Tibial nerve (tissue), 4 donors: ENCODE results near the gene NUDT7. TPM values are rescaled to one million over a fixed set of nuclear protein-coding genes. Genes with fewer than 3 reads are reported as not detected.

Experiments used
- DNase-seq, 2 donors: peaks; one replicate each; pipeline ENCODE4 v3.0.0-alpha.2; 2019; ENCODE audit warnings: low spot score in 2 of 2
- H3K27ac ChIP-seq, 4 donors: fragments of 200-600 bp; sonication (generic) in 3 of 4; one replicate each; pipeline ENCODE4 v1.5.1; 2017 to 2019; ENCODE audit warnings: mild to moderate bottlenecking in 1 of 4
- H3K27me3 ChIP-seq, 2 donors: fragments of 200-600 bp; sonication (generic) in 1 of 2; one replicate each; pipeline versions ENCODE4 v1.5.1 to v1.6.0; 2017 to 2019
- H3K36me3 ChIP-seq, 3 donors: fragments of 200-600 bp; sonication (generic); one replicate each; pipeline ENCODE4 v1.5.1; 2018 to 2019
- H3K4me1 ChIP-seq, 4 donors: fragments of 200-600 bp; sonication (generic) in 3 of 4; one replicate each; pipeline ENCODE4 v1.5.1; 2017 to 2019
- H3K4me3 ChIP-seq, 4 donors: fragments of 200-600 bp; sonication (generic) in 3 of 4; one replicate each; pipeline ENCODE4 v1.5.1; 2017 to 2019; ENCODE audit warnings: mild to moderate bottlenecking in 1 of 4, moderate library complexity in 1 of 4
- H3K9me3 ChIP-seq, 4 donors: fragments of 200-600 bp; sonication (generic) in 3 of 4; one replicate each; pipeline ENCODE4 v1.5.1; 2017 to 2019
- CTCF ChIP-seq, 5 experiments: fragments of 200-600 bp in 3 of 5; fragments of 450-650 bp in 2 of 5; sonication (generic) in 3 of 5; IDR thresholded peaks; one replicate each; pipeline ENCODE4 v1.5.1; 2016 to 2019; ENCODE audit warnings: antibody characterized with exemption in 5 of 5, mild to moderate bottlenecking in 3 of 5, moderate library complexity in 2 of 5
- EP300 ChIP-seq, 2 donors: sonication (generic); formaldehyde crosslinking; IDR thresholded peaks; one replicate each; pipeline ENCODE4 v1.6.1; 2017; ENCODE audit warnings: antibody characterized with exemption in 2 of 2, mild to moderate bottlenecking in 1 of 2
- POLR2A ChIP-seq, 2 donors: fragments of 450-650 bp; IDR thresholded peaks; one replicate each; pipeline ENCODE4 v1.6.1; 2017; ENCODE audit warnings: antibody characterized with exemption in 2 of 2, mild to moderate bottlenecking in 2 of 2, moderate library complexity in 2 of 2
- WGBS, 2 donors: methylation state at CpG; one replicate each; pipeline ENCODE4 v1.1.5; 2018; 5-methylcytosine and 5-hydroxymethylcytosine counted together
- total RNA-seq, 4 donors: library from RNA; depleted of rRNA; stranded (reverse); fragments of >200 nt; gene quantifications; one replicate each; pipeline ENCODE4 v1.1.0, GENCODE V29; 2016

The NUDT7 gene
- total RNA-seq, 4 donors from 2014 or later = 4.3 to 22.7 (median 11.6) TPM

GRCh38 chr16:77715145-77715544, 7.2 kb upstream of the NUDT7 start:
- H3K4me1 ChIP-seq = no peaks in the 10 kb centered on the region
- no peaks in the 10 kb centered on the region for H3K9me3 ChIP-seq
- 77 to 83% methylated on average over 5 of the region's 5 CpGs for WGBS, 2 donors
- H3K4me3 ChIP-seq = no peak overlapping the region
- TF ChIP-seq POLR2A (IDR thresholded peaks at IDR 0.05) = no peak
- TF ChIP-seq EP300 (IDR thresholded peaks at IDR 0.05) = no peak
- TF ChIP-seq CTCF (IDR thresholded peaks at IDR 0.05) = no peak
- no peak for DNase-seq
- H3K27ac ChIP-seq = no peak overlapping the region
- H3K27me3 ChIP-seq = no peaks in the 10 kb centered on the region
- H3K36me3 ChIP-seq = no peaks in the 10 kb centered on the region

- no peaks in the 10 kb centered on the region for H3K9me3 ChIP-seq
- no peak for TF ChIP-seq CTCF (IDR thresholded peaks at IDR 0.05)
- no peak for TF ChIP-seq POLR2A (IDR thresholded peaks at IDR 0.05)
- TF ChIP-seq EP300 (IDR thresholded peaks at IDR 0.05) = peak in 1 of 2 donors; percentile 10
- H3K4me1 ChIP-seq = peaks cover 0 to 13% (median 5%) of the 10 kb centered on the region in 4 donors
- H3K27ac ChIP-seq = peak overlapping the region in 3 of 4 donors; percentile 8 to 91 (median 65)
- DNase-seq = no peak
- no peaks in the 10 kb centered on the region for H3K27me3 ChIP-seq
- H3K4me3 ChIP-seq = peak overlapping the region; percentile 22 to 78 (median 50)
- 59 to 64% methylated on average over 12 of the region's 12 CpGs for WGBS, 2 donors
- peaks cover 0 to 13% (median 0%) of the 10 kb centered on the region in 3 donors for H3K36me3 ChIP-seq
These were observed 484 bp upstream of the NUDT7 start for GRCh38 chr16:77721752-77722308.

GRCh38 chr16:77723108-77723514, 797 bp downstream of the NUDT7 start:
- 1 to 4% methylated on average over 5 of the region's 5 CpGs for WGBS, 2 donors
- TF ChIP-seq CTCF (IDR thresholded peaks at IDR 0.05) (no peak), EP300 (IDR thresholded peaks at IDR 0.05) (no peak), POLR2A (IDR thresholded peaks at IDR 0.05) (no peak)
- H3K4me3 ChIP-seq = peak overlapping the region; percentile 56 to 87 (median 74)
- peak in 1 of 2 donors; percentile 9 for DNase-seq
- H3K27me3 ChIP-seq = no peaks in the 10 kb centered on the region
- peak overlapping the region; percentile 72 to 91 (median 84) for H3K27ac ChIP-seq
- peaks cover 0 to 13% (median 5%) of the 10 kb centered on the region in 4 donors for H3K4me1 ChIP-seq
- no peaks in the 10 kb centered on the region for H3K9me3 ChIP-seq
- peaks cover 0 to 26% (median 0%) of the 10 kb centered on the region in 3 donors for H3K36me3 ChIP-seq

- peaks cover 0 to 13% (median 5%) of the 10 kb centered on the region in 4 donors for H3K4me1 ChIP-seq
- H3K4me3 ChIP-seq = no peak overlapping the region
- no peaks in the 10 kb centered on the region for H3K9me3 ChIP-seq
- H3K36me3 ChIP-seq = peaks cover 0 to 33% (median 0%) of the 10 kb centered on the region in 3 donors
- no peak for TF ChIP-seq CTCF (IDR thresholded peaks at IDR 0.05)
- TF ChIP-seq EP300 (IDR thresholded peaks at IDR 0.05) = no peak
- no peak for TF ChIP-seq POLR2A (IDR thresholded peaks at IDR 0.05)
- H3K27me3 ChIP-seq = no peaks in the 10 kb centered on the region
- no peak overlapping the region for H3K27ac ChIP-seq
- no peak for DNase-seq
- 89 to 93% methylated on average over 7 of the region's 7 CpGs for WGBS, 2 donors
These were observed 1.9 kb downstream of the NUDT7 start for GRCh38 chr16:77724174-77724573.

- Histone ChIP-seq H3K27ac (no peak overlapping the region), H3K4me3 (no peak overlapping the region), H3K9me3 (peaks cover 0 to 6% (median 0%) of the 10 kb centered on the region in 4 donors), H3K4me1 (no peaks in the 10 kb centered on the region), H3K36me3 (peaks cover 0 to 62% (median 0%) of the 10 kb centered on the region in 3 donors), H3K27me3 (no peaks in the 10 kb centered on the region)
- TF ChIP-seq POLR2A (IDR thresholded peaks at IDR 0.05) (no peak), CTCF (IDR thresholded peaks at IDR 0.05) (no peak), EP300 (IDR thresholded peaks at IDR 0.05) (no peak)
- 0 to 31% methylated on average over 1 of the region's 1 CpG for WGBS, 2 donors
- DNase-seq = no peak
These were observed 7.6 kb downstream of the NUDT7 start for GRCh38 chr16:77729951-77730350.
